Small intestine (tissue), 16 donors: ENCODE results near the gene CRYZ. TPM values are rescaled to one million over a fixed set of nuclear protein-coding genes. Genes with fewer than 3 reads are reported as not detected.

ENCODE experiments used
- DNase-seq, 2 donors: peaks; one replicate each; pipeline versions ENCODE4 v3.0.0 to v3.0.0-alpha.2; 2013
- FAIRE-seq: peaks from 2 replicates; lab custom pipeline; 2012; peaks lifted over from hg19 to GRCh38; lab: Jason Lieb, UNC
- H3K27ac ChIP-seq, 3 donors: one replicate each; pipeline ENCODE4 v1.5.1; 2013; ENCODE audit warnings: low read length in 2 of 3, mild to moderate bottlenecking in 2 of 3, control low read depth in 1 of 3, inconsistent platforms in 1 of 3, low read depth in 1 of 3, moderate library complexity in 1 of 3
- H3K27me3 ChIP-seq, 3 donors: one replicate each; pipeline ENCODE4 v1.6.1; 2013; ENCODE audit warnings: low read length in 3 of 3, inconsistent platforms in 1 of 3; ENCODE audit not compliant: control insufficient read depth in 3 of 3, insufficient read depth in 3 of 3
- H3K36me3 ChIP-seq, 3 donors: one replicate each; pipeline ENCODE4 v1.6.1; 2013; ENCODE audit warnings: low read length in 3 of 3, inconsistent platforms in 1 of 3, low read depth in 1 of 3, mild to moderate bottlenecking in 1 of 3, moderate library complexity in 1 of 3; ENCODE audit not compliant: control insufficient read depth in 3 of 3, insufficient read depth in 2 of 3
- H3K4me1 ChIP-seq, 3 donors: one replicate each; pipeline ENCODE4 v1.6.1; 2013; ENCODE audit warnings: low read length in 2 of 3, inconsistent platforms in 1 of 3, low read depth in 1 of 3, mild to moderate bottlenecking in 1 of 3, moderate library complexity in 1 of 3; ENCODE audit not compliant: control insufficient read depth in 3 of 3, insufficient read depth in 2 of 3
- H3K4me3 ChIP-seq, 3 donors: one replicate each; pipeline ENCODE4 v1.5.1; 2013; ENCODE audit warnings: low read length in 3 of 3, control low read depth in 1 of 3, inconsistent platforms in 1 of 3, low read depth in 1 of 3, mild to moderate bottlenecking in 1 of 3, moderate library complexity in 1 of 3
- H3K9me3 ChIP-seq, 2 donors: one replicate each; pipeline ENCODE4 v1.6.1; 2013; ENCODE audit warnings: low read depth in 1 of 2, low read length in 1 of 2; ENCODE audit not compliant: control insufficient read depth in 2 of 2, insufficient read depth in 1 of 2
- WGBS, 3 donors: extraction: QIAGEN DNeasy Blood & Tissue Kit; methylation state at CpG; one replicate each; pipeline ENCODE4 v1.1.7; 2013; 5-methylcytosine and 5-hydroxymethylcytosine counted together
- long read RNA-seq, 10 donors: transcript quantifications; one replicate each; lab custom pipeline, GENCODE V29; 2026
- polyA plus RNA-seq, 4 donors: library from polyadenylated mRNA; stranded (reverse) in 3 of 4; unstranded in 1 of 4; fragments of 200-250 nt in 3 of 4; fragments of 120-200 nt in 1 of 4; gene quantifications; one replicate each; pipeline versions ENCODE4 v1.2.1 to v1.2.3, GENCODE V29; 2013
- donor health status: healthy with polysubstance abuse.
- donor health status: control.
- donor health status: control.
- donor health status: Bipolar disorder and iron deficiency.
- donor health status: healthy.

Gene CRYZ, protein sequence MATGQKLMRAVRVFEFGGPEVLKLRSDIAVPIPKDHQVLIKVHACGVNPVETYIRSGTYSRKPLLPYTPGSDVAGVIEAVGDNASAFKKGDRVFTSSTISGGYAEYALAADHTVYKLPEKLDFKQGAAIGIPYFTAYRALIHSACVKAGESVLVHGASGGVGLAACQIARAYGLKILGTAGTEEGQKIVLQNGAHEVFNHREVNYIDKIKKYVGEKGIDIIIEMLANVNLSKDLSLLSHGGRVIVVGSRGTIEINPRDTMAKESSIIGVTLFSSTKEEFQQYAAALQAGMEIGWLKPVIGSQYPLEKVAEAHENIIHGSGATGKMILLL
- 100 to 1,000 TPM in 1 of 4 donors, 10 to 100 TPM in 3; 28.7 to 157 (median 81.5) TPM for polyA plus RNA-seq
- long read RNA-seq, donor 1 = 0 reads
- long read RNA-seq, donor 2, partial matches to known transcripts = 0 of 4 reads
- long read RNA-seq, donor 2, other reads (novel, unspliced or antisense) = 0 of 4 reads
- long read RNA-seq, donor 3, transcript CRYZ-207 (2 exons, 2,899 nt) = minor isoform, 6 of 21 reads
- long read RNA-seq, donor 3, transcript CRYZ-201 (9 exons, 1,888 nt) = major isoform, 8 of 21 reads
- long read RNA-seq, donor 3, partial matches to known transcripts = 5 of 21 reads
- long read RNA-seq, donor 3, other reads (novel, unspliced or antisense) = 0 of 21 reads
- long read RNA-seq, donor 4, partial matches to known transcripts = 0 of 2 reads
- long read RNA-seq, donor 4, other reads (novel, unspliced or antisense) = 0 of 2 reads
- long read RNA-seq, donor 5, partial matches to known transcripts = 0 of 4 reads
- long read RNA-seq, donor 5, other reads (novel, unspliced or antisense) = 0 of 4 reads
- long read RNA-seq, donor 6, transcript CRYZ-201 (9 exons, 1,888 nt) = major isoform, 18 of 44 reads
- long read RNA-seq, donor 6, partial matches to known transcripts = 20 of 44 reads
- long read RNA-seq, donor 6, other reads (novel, unspliced or antisense) = 0 of 44 reads
- long read RNA-seq, donor 7 = 0 reads
- long read RNA-seq, donor 8, partial matches to known transcripts = 6 of 7 reads
- long read RNA-seq, donor 8, other reads (novel, unspliced or antisense) = 0 of 7 reads
- long read RNA-seq, donor 9, transcript CRYZ-201 (9 exons, 1,888 nt) = major isoform, 5 of 5 reads
- long read RNA-seq, donor 9, partial matches to known transcripts = 0 of 5 reads
- long read RNA-seq, donor 9, other reads (novel, unspliced or antisense) = 0 of 5 reads
- long read RNA-seq, donor 10, transcript CRYZ-207 (2 exons, 2,899 nt) = minor isoform, 6 of 96 reads
- long read RNA-seq, donor 10, transcript CRYZ-201 (9 exons, 1,888 nt) = major isoform, 33 of 96 reads
- long read RNA-seq, donor 10, partial matches to known transcripts = 32 of 96 reads
- long read RNA-seq, donor 10, other reads (novel, unspliced or antisense) = 20 of 96 reads

DNA sequence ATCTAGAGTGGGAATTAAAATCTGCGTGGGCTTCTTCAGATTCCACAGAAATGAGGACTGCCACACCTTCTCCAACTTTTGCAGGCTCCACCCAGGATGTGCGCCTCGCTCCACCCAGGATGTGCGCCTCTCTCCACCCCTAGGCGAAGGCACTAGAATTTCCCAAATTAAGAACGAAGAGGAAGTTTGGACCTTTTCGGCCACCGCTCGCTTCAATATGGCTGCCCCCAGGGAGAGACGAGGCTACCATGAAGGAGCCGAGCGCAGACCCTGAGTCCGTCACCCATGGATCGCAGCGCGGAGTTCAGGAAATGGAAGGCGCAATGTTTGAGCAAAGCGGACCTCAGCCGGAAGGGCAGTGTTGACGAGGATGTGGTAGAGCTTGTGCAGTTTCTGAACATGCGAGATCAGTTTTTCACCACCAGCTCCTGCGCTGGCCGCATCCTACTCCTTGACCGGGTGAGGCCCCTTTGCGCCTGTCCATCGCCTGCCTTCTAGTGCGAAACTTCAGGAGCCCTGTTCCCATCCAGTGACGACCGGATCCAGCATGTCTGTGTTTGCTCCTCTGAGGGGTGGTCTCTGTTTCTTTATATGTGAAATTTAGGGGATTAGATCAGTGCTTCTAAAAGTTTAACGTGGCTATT, at the start of gene CRYZ, which contains the start of gene TYW3:
TSS of gene CRYZ (minus strand) at position 91 of the 644 bp plus-strand sequence. CDS start 8,229 bp downstream, outside the sequence.
TSS of gene TYW3 (plus strand) at position 193 of the 644 bp plus-strand sequence. CDS start at position 286, 93 bp downstream.
- FAIRE-seq (no peak), DNase-seq (peak; percentile 83 to 93)
- H3K27ac ChIP-seq = peak within 1 kb of the TSS; percentile 75 to 94 (median 79)
- peak within 1 kb of the TSS; percentile 56 to 91 (median 60) for H3K4me3 ChIP-seq
- WGBS, 3 donors = 0 to 3% (median 1%) methylated on average over 30 of the region's 30 CpGs
- peaks cover 2 to 22% (median 9%) of the 10 kb centered on the region in 3 donors for H3K4me1 ChIP-seq
- H3K27me3 ChIP-seq = no peaks in the 10 kb centered on the region
- H3K9me3 ChIP-seq = no peaks in the 10 kb centered on the region
- H3K36me3 ChIP-seq = peaks cover 6 to 13% (median 11%) of the 10 kb centered on the region in 3 donors

DNA sequence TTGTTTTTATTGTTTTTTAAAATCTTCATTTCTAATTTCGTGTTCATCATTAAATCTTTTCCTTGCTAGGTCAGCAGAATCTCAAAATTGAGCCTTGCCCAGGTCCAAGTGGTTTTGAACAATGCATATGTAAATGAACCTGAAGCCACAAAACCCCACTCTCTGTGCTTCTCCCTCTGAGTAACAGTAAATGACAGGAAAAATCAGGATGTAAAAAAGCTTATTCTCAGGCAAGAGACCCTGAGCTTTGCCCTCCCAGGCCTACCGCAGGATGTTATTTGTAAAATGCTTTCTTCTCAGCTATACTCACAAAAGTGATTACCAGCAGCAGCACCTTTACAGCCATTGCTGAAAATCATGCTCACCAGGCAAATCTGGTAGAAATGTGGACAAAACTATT, 47.7 kb upstream of the CRYZ start:
- 28 to 44% (median 31%) methylated on average over 2 of the region's 2 CpGs for WGBS, 3 donors
- H3K9me3 ChIP-seq = no peaks in the 10 kb centered on the region
- H3K4me3 ChIP-seq = no peak overlapping the region
- H3K27me3 ChIP-seq = peaks cover 0 to 3% (median 0%) of the 10 kb centered on the region in 3 donors
- H3K36me3 ChIP-seq = no peaks in the 10 kb centered on the region
- no peaks in the 10 kb centered on the region for H3K4me1 ChIP-seq
- no peak for DNase-seq
- no peak for FAIRE-seq
- no peak overlapping the region for H3K27ac ChIP-seq

DNA sequence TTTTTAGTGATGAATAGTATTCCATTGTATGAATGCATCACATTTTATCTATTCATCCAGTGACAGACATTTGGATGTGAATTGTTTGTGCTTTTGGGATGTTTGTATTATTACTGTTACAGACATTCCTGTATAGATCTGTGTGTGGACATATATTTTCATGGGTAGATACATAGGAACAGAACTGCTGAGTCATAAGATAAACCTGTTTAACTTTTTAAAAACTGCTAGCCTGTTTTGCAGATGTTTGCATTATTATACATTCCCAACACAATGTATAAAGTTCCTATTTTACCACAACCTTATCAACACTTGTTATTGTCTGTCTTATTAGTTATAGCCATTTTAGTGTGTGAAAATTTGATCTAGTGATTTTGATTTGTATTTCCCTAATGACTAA, 46.9 kb upstream of the CRYZ start:
- no peak overlapping the region for H3K27ac ChIP-seq
- FAIRE-seq = no peak
- no peak overlapping the region for H3K4me3 ChIP-seq

DNA sequence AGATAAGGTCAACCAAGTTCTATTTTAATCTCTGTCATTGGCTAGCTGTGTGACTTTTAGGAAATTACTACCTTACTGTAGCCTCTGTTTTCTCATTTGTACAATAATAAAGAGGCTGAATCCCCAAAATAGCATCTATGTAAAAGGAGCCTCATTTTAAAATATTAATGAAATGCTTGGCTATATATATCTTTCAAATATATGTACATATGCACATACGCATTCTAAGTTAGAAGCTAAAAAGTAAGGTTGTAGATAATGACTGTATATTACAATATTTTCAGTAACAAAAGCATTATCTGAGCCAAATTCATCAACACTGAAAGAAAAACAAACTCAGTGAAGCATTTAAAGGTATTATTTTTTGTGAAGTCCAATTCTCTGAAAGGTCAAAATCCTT, 44.7 kb upstream of the CRYZ start:
- Histone ChIP-seq H3K27me3 (peaks cover 0 to 3% (median 0%) of the 10 kb centered on the region in 3 donors), H3K4me3 (no peak overlapping the region), H3K9me3 (no peaks in the 10 kb centered on the region), H3K4me1 (no peaks in the 10 kb centered on the region), H3K27ac (no peak overlapping the region), H3K36me3 (no peaks in the 10 kb centered on the region)
- DNase-seq = no peak
- WGBS, 3 donors = 89 to 97% (median 92%) methylated on average over 1 of the region's 1 CpG
- FAIRE-seq = no peak

More for the DNA sequence above, 46.9 kb upstream of the CRYZ start:
- Histone ChIP-seq H3K27me3 (peaks cover 0 to 3% (median 0%) of the 10 kb centered on the region in 3 donors), H3K4me1 (no peaks in the 10 kb centered on the region), H3K9me3 (no peaks in the 10 kb centered on the region), H3K36me3 (no peaks in the 10 kb centered on the region)
- no peak for DNase-seq

DNA sequence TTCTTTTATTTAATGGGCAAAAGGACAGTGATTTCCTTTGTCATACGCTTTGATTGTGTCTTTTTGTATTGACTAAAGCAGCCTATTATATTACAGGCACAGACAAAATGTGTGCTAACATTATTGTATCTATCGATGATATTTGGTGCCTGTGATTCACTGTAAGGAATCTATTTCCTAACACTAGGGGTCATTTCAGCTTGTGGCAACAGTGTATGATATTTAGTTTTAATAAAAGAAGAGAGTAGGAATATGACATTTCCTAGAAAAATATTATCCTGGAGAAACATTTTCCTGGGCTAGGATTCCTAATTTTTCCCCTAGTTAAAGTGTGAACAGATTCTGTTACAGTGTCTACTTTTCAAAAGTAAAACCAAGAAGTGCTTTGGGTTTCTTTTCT, 42.9 kb upstream of the CRYZ start:
- Histone ChIP-seq H3K9me3 (no peaks in the 10 kb centered on the region), H3K27me3 (peaks cover 0 to 3% (median 0%) of the 10 kb centered on the region in 3 donors), H3K4me1 (no peaks in the 10 kb centered on the region), H3K4me3 (no peak overlapping the region), H3K36me3 (no peaks in the 10 kb centered on the region), H3K27ac (no peak overlapping the region)
- FAIRE-seq = no peak
- DNase-seq = no peak
- WGBS, 3 donors = 73 to 86% (median 82%) methylated on average over 2 of the region's 2 CpGs

DNA sequence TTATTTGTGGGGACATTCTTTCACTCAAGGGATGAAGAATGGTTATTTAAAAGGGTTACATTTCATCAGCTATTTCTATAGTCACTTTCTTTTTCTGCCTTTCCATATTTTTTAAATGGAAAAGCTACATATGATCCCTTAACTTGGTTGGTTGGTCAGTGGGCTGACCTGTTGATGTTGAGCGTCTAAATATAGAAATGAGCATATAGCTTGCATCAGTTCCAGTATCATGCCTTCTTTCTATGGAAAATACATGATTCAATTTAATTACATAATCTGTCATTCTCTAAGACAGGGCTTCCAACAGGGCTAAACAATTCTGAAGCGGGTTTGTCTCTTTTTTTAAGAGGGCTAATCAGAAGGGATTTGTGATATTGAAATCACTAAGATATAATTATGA, 40.7 kb upstream of the CRYZ start:
- Histone ChIP-seq H3K9me3 (no peaks in the 10 kb centered on the region), H3K4me3 (no peak overlapping the region), H3K27me3 (peaks cover 0 to 3% (median 0%) of the 10 kb centered on the region in 3 donors), H3K36me3 (no peaks in the 10 kb centered on the region), H3K27ac (no peak overlapping the region), H3K4me1 (no peaks in the 10 kb centered on the region)
- FAIRE-seq (no peak), DNase-seq (no peak)
- WGBS, 3 donors = 76 to 81% (median 76%) methylated on average over 2 of the region's 2 CpGs

DNA sequence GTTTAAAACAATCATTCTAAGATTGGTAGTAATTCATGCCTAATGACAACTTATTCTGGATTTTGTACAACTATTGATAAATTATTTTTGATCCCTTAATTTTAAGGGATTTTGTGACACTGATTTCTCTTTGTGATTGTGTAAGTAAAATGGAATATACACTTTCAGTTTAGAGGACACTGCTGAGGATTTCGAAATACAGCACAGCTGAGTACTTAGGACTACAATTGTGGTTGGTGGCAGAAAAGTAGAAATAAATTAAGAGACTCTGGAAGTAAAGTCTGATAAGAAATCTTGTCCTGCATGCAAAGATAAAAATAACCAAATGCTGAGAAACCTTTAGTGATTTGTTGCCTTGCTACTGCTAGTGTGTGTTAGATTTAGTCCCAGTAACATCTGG, 40.1 kb upstream of the CRYZ start:
- WGBS, 3 donors = 26 to 44% (median 38%) methylated on average over 1 of the region's 1 CpG
- Histone ChIP-seq H3K4me3 (no peak overlapping the region), H3K4me1 (no peaks in the 10 kb centered on the region), H3K27me3 (no peaks in the 10 kb centered on the region), H3K27ac (no peak overlapping the region), H3K36me3 (no peaks in the 10 kb centered on the region), H3K9me3 (no peaks in the 10 kb centered on the region)
- FAIRE-seq (no peak), DNase-seq (no peak)
